AG10803 (cell line): Measurements from ENCODE around the gene ZNF622.
"Not testable (repeated sequence)": the region's sequence is repeated elsewhere in the genome, so short reads cannot be mapped to it uniquely, and the experiment has no call there.

ENCODE experiments used
- DNase-seq: peaks from one replicate; pipeline ENCODE4 v3.0.0; 2010; ENCODE audit warnings: low read depth
- H3K4me3 ChIP-seq: 2 replicates; pipeline ENCODE4 v1.5.1; 2011; ENCODE audit warnings: mild to moderate bottlenecking, low read length, control low read depth
- CTCF ChIP-seq: conservative IDR thresholded peaks from 2 replicates; pipeline ENCODE4 v1.5.1; 2011; ENCODE audit warnings: mild to moderate bottlenecking, low read length, control low read depth, inconsistent platforms

The ZNF622 gene

DNA sequence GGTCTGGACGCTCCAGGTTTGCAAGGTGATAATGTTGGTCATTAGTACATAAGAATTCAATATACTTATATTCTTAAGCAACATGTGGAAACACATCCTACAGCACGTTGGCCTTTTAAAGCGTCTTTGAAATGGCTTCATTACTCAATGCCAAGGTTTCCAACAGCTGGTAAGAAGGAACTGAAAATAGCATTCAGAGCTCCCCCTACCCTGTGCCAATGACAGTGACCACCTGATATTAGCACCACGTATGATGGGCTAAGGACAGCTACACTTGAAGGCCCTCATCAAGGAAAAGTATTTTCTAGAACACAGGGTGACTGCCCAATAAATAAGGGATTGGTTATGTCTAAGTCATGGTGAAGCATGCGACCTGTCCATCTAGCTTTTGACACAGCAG lies 9.9 kb downstream of the ZNF622 start:
- TF ChIP-seq CTCF: no peak
- no peak for DNase-seq
- no peak overlapping the region for H3K4me3 ChIP-seq

DNA sequence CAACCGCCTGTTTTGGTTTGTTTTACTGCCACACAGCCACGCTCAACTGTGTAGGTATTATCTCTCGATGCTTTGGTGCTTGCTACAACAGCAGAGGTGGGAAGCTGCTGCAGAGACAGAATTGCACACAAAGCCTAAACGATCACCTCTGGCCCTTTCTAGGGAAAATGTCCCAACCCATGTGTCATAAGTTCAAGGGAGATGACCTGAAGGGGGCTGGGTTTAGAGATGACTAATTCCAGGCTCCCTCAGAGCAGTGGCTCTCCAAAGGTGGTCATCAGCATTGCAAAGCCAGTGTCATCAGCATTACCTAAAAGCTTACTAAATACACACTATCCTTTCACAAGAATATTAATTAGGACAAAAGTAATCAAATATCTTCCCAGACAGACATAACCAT lies 10.9 kb downstream of the ZNF622 start:
- TF ChIP-seq CTCF: no peak
- DNase-seq: no peak
- H3K4me3 ChIP-seq: no peak overlapping the region

- no peak overlapping the region for H3K4me3 ChIP-seq
- TF ChIP-seq CTCF: no peak
- no peak for DNase-seq
Measured at GRCh38 chr5:16453609-16454008, 12.0 kb downstream of the ZNF622 start.

DNA sequence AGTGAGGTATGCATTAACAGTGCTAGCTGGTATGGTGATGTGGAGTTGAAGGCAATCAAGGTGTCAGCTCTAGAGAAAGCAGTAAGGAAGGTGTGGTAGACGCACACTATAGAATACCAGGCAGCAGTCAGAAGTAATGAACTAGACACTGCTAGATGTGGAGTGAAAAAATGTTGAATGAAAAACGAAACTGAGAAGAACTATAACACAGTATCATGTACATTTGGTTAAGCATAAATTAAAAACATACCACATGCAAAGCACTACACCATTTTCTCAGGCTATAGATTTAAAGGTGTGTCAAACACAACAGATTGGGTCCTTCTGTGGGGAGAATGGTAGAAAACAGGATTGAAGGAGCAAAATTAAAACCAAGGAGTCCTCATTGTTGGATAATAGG lies 15.4 kb downstream of the ZNF622 start:
- DNase-seq: no peak
- TF ChIP-seq CTCF: no peak
- H3K4me3 ChIP-seq: no peak overlapping the region

DNA sequence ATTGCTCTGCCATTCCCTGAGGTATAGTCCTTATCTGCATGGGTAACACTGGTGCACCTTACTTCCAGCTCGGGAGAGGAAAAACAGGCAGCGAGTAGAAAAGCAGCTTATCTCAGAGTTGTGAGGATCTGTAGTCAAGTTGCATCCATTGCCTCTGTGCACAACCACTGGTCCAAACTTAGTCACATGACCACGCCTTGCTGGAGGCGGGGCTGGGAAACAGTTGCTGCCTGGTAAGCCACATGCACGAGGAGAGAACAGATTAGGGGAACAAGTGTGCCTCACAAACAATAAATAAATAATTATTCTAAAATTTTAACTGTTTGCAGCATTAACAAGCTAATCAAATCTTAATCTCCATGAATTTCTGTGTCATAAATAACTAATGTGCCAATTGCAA lies 18.6 kb downstream of the ZNF622 start:
- TF ChIP-seq CTCF: no peak
- no peak for DNase-seq

GRCh38 chr5:16437977-16438376 lies 27.6 kb downstream of the ZNF622 start:
- H3K4me3 ChIP-seq: no peak overlapping the region
- peak; percentile 6 for DNase-seq
- TF ChIP-seq CTCF: peak; percentile 27; the same call in 1 of the 2 replicates

More for the DNA sequence above, 18.6 kb downstream of the ZNF622 start:
- no peak overlapping the region for H3K4me3 ChIP-seq

- DNase-seq, H3K4me3 ChIP-seq: not testable (repeated sequence)
Measured at GRCh38 chr5:16436065-16436682, 29.4 kb downstream of the ZNF622 start.

DNA sequence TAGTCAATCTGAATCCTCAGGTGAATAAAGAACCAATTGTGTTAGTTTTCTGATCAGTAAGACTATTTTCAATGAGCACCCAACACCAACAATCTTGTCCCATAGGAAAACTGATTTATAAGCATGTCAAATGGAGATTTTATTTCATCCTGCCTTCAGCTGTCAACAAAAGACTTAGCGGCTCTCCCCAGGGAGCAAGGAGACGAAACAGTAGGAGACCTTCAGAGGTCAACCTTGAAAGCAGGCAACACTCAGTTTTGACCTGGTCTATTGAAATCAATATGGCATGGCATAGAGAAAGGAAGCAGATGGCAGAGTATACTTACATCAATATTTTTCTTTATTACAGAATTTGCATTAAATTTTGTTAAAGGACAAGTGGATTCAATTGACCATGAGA lies 34.1 kb downstream of the ZNF622 start:
- no peak overlapping the region for H3K4me3 ChIP-seq
- DNase-seq: no peak
- TF ChIP-seq CTCF: no peak
